ENCODE measurements around the gene NANOGP8. TPM values are rescaled to one million over a fixed set of nuclear protein-coding genes. Genes with fewer than 3 reads are reported as not detected.
"Not testable (repeated sequence)": the region's sequence is repeated elsewhere in the genome, so short reads cannot be mapped to it uniquely, and the experiment has no call there.

The NANOGP8 gene
- total RNA-seq, 1 experiment from 2014 or later = 0.29 TPM

GRCh38 chr15:35095941-35096340, 10.8 kb upstream of the NANOGP8 start:
- no peak for DNase-seq (ENCODE audit: low read depth)

DNA sequence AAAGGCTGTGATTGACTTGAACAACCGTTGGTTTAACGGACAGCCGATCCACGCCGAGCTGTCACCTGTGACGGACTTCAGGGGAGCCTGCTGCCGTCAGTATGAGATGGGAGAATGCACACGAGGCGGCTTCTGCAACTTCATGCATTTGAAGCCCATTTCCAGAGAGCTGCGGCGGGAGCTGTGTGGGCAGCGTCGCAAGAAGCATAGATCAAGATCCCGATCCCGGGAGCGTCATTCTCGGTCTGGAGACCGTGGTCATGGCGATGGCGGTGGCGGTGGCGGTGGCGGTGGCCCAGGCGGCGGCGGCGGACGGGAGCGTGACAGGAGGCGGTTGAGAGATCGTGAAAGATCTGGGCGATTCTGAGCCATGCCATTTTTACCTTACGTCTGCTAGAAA, 7.8 kb upstream of the NANOGP8 start:
- no peak for DNase-seq (ENCODE audit: low read depth)

- DNase-seq (ENCODE audit: low read depth) = no peak
Observed at GRCh38 chr15:35092311-35092710, 7.2 kb upstream of the NANOGP8 start.

GRCh38 chr15:35090104-35090807, 5.2 kb upstream of the NANOGP8 start:
- no peak for DNase-seq (ENCODE audit: low read depth)

DNA sequence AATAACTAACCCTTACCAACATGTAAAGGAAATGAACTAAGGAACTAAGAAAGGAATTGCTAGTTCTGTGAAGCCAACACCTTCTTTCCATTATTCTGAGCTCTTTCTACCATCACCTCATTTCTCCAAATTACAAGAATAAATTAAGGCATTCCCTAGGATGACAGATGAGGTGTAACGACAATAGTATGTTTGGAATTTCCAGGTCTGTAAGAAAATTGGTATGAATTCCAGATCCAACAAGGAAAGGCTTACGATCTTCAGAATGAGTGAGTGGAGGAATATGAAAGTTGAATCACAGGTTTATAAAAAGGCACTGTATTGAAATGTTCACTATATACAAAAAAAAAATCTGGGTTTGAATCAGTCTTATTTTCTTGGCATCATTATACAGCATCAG, 4.5 kb upstream of the NANOGP8 start:
- no peak for DNase-seq (ENCODE audit: low read depth)

GRCh38 chr15:35088329-35088728, 3.2 kb upstream of the NANOGP8 start:
- no peak for DNase-seq (ENCODE audit: low read depth)

- no peak for DNase-seq (ENCODE audit: low read depth)
Observed at GRCh38 chr15:35087759-35088158, 2.7 kb upstream of the NANOGP8 start.

DNA sequence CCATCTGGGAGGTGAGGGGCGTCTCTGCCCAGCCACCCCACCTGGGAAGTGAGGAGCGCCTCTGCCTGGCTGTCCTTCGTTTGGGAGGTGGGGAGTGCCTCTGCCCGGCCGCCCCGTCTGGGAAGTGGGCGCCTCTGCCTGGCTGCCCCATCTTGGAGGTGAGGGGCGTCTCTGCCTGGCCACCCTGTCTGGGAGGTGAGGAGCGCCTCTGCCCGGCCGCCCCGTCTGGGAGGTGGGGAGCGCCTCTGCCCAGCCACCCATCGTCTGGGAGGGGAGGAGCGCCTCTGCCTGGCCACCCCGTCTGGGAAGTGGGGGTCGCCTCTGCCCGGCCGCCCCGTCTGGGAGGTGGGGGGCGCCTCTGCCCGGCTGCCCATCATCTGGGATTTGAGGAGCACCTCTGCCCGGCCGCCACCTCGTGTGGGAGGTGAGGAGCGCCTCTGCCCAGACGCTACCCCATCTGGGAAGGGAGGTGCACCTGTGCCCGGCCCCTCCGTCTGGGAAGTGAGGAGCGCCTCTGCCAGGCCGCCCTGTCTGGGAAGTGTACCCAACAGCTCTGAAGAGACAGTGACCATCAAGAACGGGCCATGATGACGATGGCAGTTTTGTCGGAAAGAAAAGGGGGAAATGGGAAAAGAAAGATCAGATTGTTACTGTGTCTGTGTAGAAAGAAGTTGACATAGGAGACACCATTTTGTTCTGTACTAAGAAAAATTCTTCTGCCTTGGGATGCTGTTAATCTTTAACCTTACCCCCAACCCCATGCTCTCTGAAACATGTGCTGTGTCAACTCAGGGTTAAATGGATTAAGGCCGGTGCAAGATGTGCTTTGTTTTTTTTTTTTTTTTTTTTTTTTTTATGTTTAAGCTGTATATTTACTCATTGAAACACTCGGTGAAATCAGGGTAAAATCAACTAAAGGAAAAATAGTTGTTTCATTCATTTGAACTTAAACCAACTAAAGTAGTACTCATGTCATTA, 2.4 kb downstream of the NANOGP8 start:
- not testable (repeated sequence) for DNase-seq (ENCODE audit: low read depth)

GRCh38 chr15:35081626-35082365, 3.3 kb downstream of the NANOGP8 start:
- DNase-seq (ENCODE audit: low read depth) = not testable (repeated sequence)

- no peak for DNase-seq (ENCODE audit: low read depth)
Observed at GRCh38 chr15:35080226-35080625, 4.9 kb downstream of the NANOGP8 start.

DNA sequence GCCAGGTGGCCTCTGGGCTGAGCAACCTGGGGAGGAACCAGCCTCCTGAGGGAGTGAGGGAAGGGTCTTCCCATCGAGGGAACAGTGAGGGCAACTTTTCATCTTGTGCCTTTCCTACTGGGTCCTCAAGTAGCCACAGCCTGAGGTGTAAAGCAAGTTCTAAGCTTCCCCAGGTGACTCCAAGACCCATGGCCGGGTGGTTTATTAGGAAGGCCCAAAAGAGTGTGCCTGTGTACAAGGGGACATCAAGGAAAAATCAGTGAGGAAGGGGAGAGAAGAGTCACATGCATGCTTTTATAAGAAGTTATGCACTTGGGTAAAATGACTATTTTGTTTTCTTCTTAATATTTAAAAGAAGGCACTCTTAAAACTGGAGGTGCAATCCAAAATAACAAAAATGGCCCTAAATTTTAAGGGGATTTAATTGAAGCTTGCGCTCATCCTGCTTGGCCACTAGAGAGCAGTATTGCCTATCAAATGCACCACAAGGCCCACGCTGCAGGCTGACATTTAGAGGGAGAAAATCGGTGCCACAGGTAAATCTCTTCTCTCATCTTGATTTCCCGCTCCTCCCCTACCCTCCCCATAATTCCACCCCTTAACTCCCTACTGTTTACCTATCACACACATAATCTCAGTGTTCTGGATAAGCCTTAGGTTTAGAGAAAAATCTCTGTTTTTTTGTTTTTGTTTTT, 6.7 kb downstream of the NANOGP8 start:
- peak; percentile 44 for DNase-seq (ENCODE audit: low read depth)

DNA sequence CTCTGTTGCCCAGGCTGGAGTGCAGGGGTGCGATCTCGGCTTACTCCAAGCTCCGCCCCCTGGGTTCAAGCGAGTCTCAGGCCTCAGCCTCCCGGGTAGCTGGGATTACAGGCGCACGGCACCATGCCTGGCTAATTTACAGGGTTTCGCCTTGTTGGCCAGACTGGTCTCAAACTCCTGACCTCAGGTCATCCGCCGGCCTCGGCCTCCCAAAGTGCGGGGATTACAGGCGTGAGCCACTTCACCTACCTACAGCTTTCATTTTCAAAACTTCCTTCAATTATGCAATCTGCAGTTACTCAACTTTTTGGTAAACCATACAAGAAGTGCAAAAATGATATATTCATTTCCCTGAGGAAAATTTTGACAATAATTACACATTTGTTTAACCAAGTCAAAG, 14.0 kb downstream of the NANOGP8 start:
- DNase-seq (ENCODE audit: low read depth) = no peak

- DNase-seq (ENCODE audit: low read depth) = no peak
Observed at GRCh38 chr15:35068846-35069475, 16.1 kb downstream of the NANOGP8 start.

DNA sequence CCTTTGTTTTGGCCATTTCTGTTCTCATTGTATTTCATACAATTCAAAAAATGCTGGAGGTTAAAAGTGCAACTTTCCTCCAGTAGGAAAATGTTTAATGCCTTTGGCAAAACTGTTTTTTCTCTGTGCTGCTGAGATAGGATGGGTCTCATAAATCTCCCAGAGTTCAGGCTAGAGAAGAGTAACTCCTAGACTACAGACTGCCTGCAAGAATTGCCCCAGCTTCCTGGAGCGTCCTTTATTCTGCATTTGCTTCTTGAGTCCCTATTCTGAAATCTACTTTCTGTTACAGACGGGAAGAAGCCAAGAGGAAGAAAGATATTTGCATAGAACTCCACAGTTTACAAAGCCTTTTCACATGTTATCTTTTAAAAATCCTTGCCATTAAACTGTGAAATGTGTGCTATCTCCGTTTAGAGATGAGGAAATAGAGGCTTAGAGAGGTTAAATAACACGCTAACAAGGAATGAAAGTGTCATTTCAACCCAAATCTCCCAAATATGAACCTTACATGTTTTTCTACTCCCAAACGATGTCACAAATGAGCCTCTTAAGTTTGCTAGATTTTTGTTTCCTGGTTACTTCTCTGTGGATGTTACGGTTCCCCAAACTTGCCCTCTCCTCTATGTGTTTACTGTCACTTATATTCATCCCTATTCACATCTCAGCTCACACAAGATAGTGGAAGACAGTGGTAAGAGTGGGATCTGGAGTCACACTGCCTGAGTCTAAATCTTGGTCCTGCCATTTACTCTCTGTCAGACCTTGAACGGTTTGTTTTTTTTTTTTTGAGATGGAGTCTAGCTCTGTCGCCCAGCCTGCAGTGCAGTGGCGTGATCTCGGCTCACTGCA, 17.4 kb downstream of the NANOGP8 start:
- no peak for DNase-seq (ENCODE audit: low read depth)

DNA sequence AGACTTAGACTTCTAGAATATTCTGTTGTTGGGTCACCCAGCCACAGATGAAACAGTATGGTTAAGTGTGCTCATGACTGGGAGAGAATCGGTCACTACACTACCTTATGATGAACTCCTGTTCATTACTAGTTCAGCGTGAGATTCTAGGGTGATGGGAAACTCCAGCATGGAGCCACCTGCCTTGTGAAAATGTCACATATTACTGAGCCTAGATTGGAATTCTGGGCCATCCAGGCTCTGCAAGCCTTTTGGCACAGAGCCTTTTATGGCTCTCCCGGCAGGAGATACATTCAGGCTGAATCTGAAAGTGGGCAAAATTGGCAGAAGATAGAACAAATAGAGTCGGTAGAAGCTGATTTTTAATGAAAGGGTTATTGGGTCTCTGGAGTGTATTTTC, 19.0 kb downstream of the NANOGP8 start:
- DNase-seq (ENCODE audit: low read depth) = no peak

GRCh38 chr15:35064576-35065190, 20.4 kb downstream of the NANOGP8 start:
- no peak for DNase-seq (ENCODE audit: low read depth)

GRCh38 chr15:35062738-35063099, 22.4 kb downstream of the NANOGP8 start:
- DNase-seq (ENCODE audit: low read depth) = no peak

DNA sequence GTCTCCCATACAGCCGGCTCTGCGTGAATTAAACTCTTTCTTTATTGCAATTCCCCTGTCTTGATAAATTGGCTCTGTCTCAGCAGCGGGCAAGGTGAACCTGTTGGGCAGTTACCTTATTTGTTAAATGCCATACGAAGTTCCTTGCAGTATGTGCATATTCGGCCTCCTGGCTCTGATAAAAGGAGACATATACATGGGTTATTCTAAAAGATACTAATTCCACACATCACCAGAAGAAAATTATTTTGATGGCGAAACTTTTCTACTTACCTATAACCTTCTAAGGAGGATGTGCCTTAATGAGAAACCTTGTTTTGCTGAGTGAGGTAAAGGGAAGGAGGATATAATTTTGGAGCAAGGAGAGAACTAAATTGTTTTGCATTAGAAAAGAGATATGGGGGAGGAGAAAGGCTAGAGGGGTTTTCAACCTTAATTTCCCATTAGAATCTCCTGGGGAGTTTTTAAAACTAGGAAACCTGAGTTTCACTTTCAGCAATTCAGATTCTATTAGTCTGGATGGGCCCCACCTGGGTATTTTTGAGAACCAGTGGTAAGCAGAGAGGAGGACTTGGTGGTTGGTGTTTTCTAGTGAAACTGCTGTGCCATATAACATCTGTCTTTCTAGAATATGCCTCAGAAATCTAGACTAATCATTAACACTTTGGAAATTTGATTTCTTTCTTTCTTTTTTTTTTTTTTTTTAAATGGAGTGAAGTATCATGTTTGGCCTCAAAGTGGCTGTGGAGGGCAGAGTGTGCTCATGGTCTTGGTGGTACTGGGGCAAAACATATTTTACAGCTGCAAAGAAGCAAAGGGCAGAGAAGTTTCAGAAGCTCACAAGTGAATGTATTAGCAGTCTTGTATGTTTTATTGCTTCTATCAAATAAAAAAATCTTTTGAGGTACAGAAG, 23.0 kb downstream of the NANOGP8 start:
- no peak for DNase-seq (ENCODE audit: low read depth)
